ENCODE data around the gene GRM8. TPM values are rescaled to one million over a fixed set of nuclear protein-coding genes. Genes with fewer than 3 reads are reported as not detected.

Gene GRM8
- total and polyA plus RNA-seq, 9 of the 15 experiments (the other 6 are each of a cell fraction or from before 2014, with no cell fraction given): 0.13 TPM; not detected in 7

DNA sequence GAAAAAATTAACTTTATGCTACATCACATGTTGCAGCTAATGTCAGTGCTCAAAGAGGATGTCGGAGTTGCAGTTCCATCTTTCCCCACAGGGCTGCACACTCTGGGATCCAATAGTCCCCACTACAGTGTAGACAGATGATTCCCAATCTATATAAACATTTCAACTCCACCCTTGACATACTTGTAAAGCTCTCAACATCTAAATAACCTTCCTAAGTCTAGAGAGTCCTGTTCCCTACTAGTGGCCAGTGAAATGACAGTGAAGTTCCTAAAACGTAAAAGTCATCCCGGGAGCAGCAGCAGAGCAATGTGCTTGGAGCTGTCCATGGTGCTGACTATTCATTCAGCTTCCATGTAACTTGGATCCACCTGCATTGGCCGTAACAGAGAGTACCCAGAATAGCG is 145.1 kb downstream of the GRM8 start (continued):
- no peak for TF ChIP-seq RBM39 (optimal IDR thresholded peaks at IDR 0.05; ENCODE audit: low read depth, low read length)
- no peak for TF ChIP-seq SRSF1 (IDR thresholded peaks at IDR 0.05; ENCODE audit: low read depth, low read length)
- TF ChIP-seq ZNF282 (CRISPR knock-in tag; IDR thresholded peaks at IDR 0.05): no peak
- TF ChIP-seq ZNF707 (CRISPR knock-in tag; conservative IDR thresholded peaks at IDR 0.05): no peak
- no peak for TF ChIP-seq ARID1B (IDR thresholded peaks at IDR 0.05)
- TF ChIP-seq, protein P1, sequence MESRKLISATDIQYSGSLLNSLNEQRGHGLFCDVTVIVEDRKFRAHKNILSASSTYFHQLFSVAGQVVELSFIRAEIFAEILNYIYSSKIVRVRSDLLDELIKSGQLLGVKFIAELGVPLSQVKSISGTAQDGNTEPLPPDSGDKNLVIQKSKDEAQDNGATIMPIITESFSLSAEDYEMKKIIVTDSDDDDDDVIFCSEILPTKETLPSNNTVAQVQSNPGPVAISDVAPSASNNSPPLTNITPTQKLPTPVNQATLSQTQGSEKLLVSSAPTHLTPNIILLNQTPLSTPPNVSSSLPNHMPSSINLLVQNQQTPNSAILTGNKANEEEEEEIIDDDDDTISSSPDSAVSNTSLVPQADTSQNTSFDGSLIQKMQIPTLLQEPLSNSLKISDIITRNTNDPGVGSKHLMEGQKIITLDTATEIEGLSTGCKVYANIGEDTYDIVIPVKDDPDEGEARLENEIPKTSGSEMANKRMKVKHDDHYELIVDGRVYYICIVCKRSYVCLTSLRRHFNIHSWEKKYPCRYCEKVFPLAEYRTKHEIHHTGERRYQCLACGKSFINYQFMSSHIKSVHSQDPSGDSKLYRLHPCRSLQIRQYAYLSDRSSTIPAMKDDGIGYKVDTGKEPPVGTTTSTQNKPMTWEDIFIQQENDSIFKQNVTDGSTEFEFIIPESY (CRISPR knock-in tag; IDR thresholded peaks at IDR 0.05): no peak
- no peak for TF ChIP-seq NFYB (IDR thresholded peaks at IDR 0.05; ENCODE audit: extremely low read depth, insufficient read length)
- TF ChIP-seq ZNF717 (CRISPR knock-in tag; IDR thresholded peaks at IDR 0.05): no peak
- no peak for TF ChIP-seq SMARCA5 (IDR thresholded peaks at IDR 0.05)
- TF ChIP-seq, protein P2, sequence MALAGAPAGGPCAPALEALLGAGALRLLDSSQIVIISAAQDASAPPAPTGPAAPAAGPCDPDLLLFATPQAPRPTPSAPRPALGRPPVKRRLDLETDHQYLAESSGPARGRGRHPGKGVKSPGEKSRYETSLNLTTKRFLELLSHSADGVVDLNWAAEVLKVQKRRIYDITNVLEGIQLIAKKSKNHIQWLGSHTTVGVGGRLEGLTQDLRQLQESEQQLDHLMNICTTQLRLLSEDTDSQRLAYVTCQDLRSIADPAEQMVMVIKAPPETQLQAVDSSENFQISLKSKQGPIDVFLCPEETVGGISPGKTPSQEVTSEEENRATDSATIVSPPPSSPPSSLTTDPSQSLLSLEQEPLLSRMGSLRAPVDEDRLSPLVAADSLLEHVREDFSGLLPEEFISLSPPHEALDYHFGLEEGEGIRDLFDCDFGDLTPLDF (CRISPR knock-in tag; IDR thresholded peaks at IDR 0.05): peak; percentile 81; the same call in 1 of the 2 replicates
- no peak for TF ChIP-seq TAF9B (IDR thresholded peaks at IDR 0.05; ENCODE audit: partially characterized antibody)
- TF ChIP-seq, protein P3, sequence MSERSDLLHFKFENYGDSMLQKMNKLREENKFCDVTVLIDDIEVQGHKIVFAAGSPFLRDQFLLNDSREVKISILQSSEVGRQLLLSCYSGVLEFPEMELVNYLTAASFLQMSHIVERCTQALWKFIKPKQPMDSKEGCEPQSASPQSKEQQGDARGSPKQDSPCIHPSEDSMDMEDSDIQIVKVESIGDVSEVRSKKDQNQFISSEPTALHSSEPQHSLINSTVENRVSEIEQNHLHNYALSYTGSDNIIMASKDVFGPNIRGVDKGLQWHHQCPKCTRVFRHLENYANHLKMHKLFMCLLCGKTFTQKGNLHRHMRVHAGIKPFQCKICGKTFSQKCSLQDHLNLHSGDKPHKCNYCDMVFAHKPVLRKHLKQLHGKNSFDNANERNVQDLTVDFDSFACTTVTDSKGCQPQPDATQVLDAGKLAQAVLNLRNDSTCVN (CRISPR knock-in tag; IDR thresholded peaks at IDR 0.05): no peak
- TF ChIP-seq ETV5 (CRISPR knock-in tag; IDR thresholded peaks at IDR 0.05; ENCODE audit: low read depth): no peak
- TF ChIP-seq SREBF2 (CRISPR knock-in tag; IDR thresholded peaks at IDR 0.05): no peak
- TF ChIP-seq, protein P4, sequence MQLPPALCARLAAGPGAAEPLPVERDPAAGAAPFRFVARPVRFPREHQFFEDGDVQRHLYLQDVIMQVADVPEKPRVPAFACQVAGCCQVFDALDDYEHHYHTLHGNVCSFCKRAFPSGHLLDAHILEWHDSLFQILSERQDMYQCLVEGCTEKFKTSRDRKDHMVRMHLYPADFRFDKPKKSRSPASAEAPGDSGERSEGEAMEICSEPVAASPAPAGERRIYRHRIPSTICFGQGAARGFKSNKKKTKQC (CRISPR knock-in tag; IDR thresholded peaks at IDR 0.05): peak; percentile 85; the same call in 1 of the 2 replicates
- TF ChIP-seq, protein P5, sequence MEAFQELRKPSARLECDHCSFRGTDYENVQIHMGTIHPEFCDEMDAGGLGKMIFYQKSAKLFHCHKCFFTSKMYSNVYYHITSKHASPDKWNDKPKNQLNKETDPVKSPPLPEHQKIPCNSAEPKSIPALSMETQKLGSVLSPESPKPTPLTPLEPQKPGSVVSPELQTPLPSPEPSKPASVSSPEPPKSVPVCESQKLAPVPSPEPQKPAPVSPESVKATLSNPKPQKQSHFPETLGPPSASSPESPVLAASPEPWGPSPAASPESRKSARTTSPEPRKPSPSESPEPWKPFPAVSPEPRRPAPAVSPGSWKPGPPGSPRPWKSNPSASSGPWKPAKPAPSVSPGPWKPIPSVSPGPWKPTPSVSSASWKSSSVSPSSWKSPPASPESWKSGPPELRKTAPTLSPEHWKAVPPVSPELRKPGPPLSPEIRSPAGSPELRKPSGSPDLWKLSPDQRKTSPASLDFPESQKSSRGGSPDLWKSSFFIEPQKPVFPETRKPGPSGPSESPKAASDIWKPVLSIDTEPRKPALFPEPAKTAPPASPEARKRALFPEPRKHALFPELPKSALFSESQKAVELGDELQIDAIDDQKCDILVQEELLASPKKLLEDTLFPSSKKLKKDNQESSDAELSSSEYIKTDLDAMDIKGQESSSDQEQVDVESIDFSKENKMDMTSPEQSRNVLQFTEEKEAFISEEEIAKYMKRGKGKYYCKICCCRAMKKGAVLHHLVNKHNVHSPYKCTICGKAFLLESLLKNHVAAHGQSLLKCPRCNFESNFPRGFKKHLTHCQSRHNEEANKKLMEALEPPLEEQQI (IDR thresholded peaks at IDR 0.05): peak; percentile 97
- TF ChIP-seq TCF7L2 (IDR thresholded peaks at IDR 0.05; ENCODE audit: low read depth, low read length): no peak
- TF ChIP-seq ZNF133 (CRISPR knock-in tag; IDR thresholded peaks at IDR 0.05): no peak
- no peak for TF ChIP-seq STAT5A (IDR thresholded peaks at IDR 0.05; ENCODE audit: borderline replicate concordance, low read length)
- TF ChIP-seq, protein P6, sequence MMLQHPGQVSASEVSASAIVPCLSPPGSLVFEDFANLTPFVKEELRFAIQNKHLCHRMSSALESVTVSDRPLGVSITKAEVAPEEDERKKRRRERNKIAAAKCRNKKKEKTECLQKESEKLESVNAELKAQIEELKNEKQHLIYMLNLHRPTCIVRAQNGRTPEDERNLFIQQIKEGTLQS (IDR thresholded peaks at IDR 0.05): no peak
- TF ChIP-seq, protein P6 (CRISPR knock-in tag; conservative IDR thresholded peaks at IDR 0.05): no peak
- TF ChIP-seq CBX1 (IDR thresholded peaks at IDR 0.05; ENCODE audit: low read depth): no peak
- TF ChIP-seq MXI1 (IDR thresholded peaks at IDR 0.05; ENCODE audit: low read depth, low read length): no peak

Data from K562 (cell line).